HEK293 (cell line): ENCODE data around the gene FBH1.
"Not testable (repeated sequence)": the region's sequence is repeated elsewhere in the genome, so short reads cannot be mapped to it uniquely, and the experiment has no call there.

Experiments used
- CTCF ChIA-PET: fragments of 350-600 bp; formaldehyde crosslinking; extraction: SDS; loops from one replicate; lab custom pipeline; 2021; ENCODE audit warnings: antibody characterized with exemption; lab: Yijun Ruan, JAX
- POLR2A ChIA-PET: fragments of 300-600 bp; formaldehyde crosslinking; extraction: SDS; loops from one replicate; lab custom pipeline; 2020; ENCODE audit warnings: antibody characterized with exemption, inconsistent platforms; lab: Yijun Ruan, JAX
- H3K27ac ChIP-seq: fragments of 200-500 bp; sonication (Bioruptor generic); 2 replicates; pipeline ENCODE4 v1.5.1; 2014; ENCODE audit warnings: low read depth, low read length, control low read depth, inconsistent platforms; ENCODE audit errors: extremely low read depth
- H3K36me3 ChIP-seq, 2 experiments: fragments of 200-500 bp in 1 of 2; sonication (Bioruptor generic) in 1 of 2; 1 replicate in 1 of 2; 2 replicates in 1 of 2; pipeline ENCODE4 v1.5.1; 2014 to 2017; ENCODE audit warnings: inconsistent platforms in 2 of 2, low read length in 2 of 2; ENCODE audit not compliant: control insufficient read depth in 2 of 2, insufficient read depth in 1 of 2
- H3K4me1 ChIP-seq: fragments of 200-500 bp; sonication (Bioruptor generic); 2 replicates; pipeline ENCODE4 v1.5.1; 2014; ENCODE audit warnings: mild to moderate bottlenecking, low read length, inconsistent platforms; ENCODE audit not compliant: control insufficient read depth, insufficient read depth
- H3K4me3 ChIP-seq: 2 replicates; pipeline ENCODE4 v1.5.1; 2011; ENCODE audit warnings: low read depth, mild to moderate bottlenecking, control low read depth, low read length, moderate library complexity
- H3K9me3 ChIP-seq: fragments of 200-500 bp; sonication (Bioruptor generic); 2 replicates; pipeline ENCODE4 v1.5.1; 2014; ENCODE audit warnings: low read depth, low read length, inconsistent platforms; ENCODE audit not compliant: control insufficient read depth, insufficient read depth
- TSHZ1 ChIP-seq: fragments of 450-650 bp; formaldehyde crosslinking; IDR thresholded peaks from 2 replicates; pipeline ENCODE4 v1.5.1; 2016; ENCODE audit warnings: missing biosample characterization, missing genetic modification characterization, borderline replicate concordance
- WT1 ChIP-seq: fragments of 450-650 bp; formaldehyde crosslinking; IDR thresholded peaks from 2 replicates; pipeline ENCODE4 v1.5.1; 2016; ENCODE audit warnings: missing biosample characterization, missing genetic modification characterization
- YY1 ChIP-seq: fragments of 450-650 bp; formaldehyde crosslinking; IDR thresholded peaks from 2 replicates; pipeline ENCODE4 v1.5.1; 2018; ENCODE audit warnings: missing biosample characterization, missing genetic modification characterization
- ZBTB8A ChIP-seq: fragments of 450-650 bp; formaldehyde crosslinking; IDR thresholded peaks from 2 replicates; pipeline ENCODE4 v1.5.1; 2016; ENCODE audit warnings: missing biosample characterization, missing genetic modification characterization
- ZEB2 ChIP-seq: fragments of 450-650 bp; formaldehyde crosslinking; IDR thresholded peaks from 2 replicates; pipeline ENCODE4 v1.5.1; 2016; ENCODE audit warnings: missing biosample characterization, missing genetic modification characterization
- ZFP41 ChIP-seq: fragments of 450-650 bp; formaldehyde crosslinking; IDR thresholded peaks from 2 replicates; pipeline ENCODE4 v1.5.1; 2016; ENCODE audit warnings: missing biosample characterization, missing genetic modification characterization, borderline replicate concordance
- ZFP69B ChIP-seq: fragments of 450-650 bp; formaldehyde crosslinking; IDR thresholded peaks from 2 replicates; pipeline ENCODE4 v1.5.1; 2016; ENCODE audit warnings: missing biosample characterization, missing genetic modification characterization
- ZIC2 ChIP-seq: fragments of 450-650 bp; formaldehyde crosslinking; IDR thresholded peaks from 2 replicates; pipeline ENCODE4 v1.5.1; 2016; ENCODE audit warnings: missing biosample characterization, missing genetic modification characterization
- ZNF121 ChIP-seq: fragments of 450-650 bp; formaldehyde crosslinking; IDR thresholded peaks from 2 replicates; pipeline ENCODE4 v1.5.1; 2016; ENCODE audit warnings: missing biosample characterization, missing genetic modification characterization
- ZNF140 ChIP-seq: fragments of 450-650 bp; formaldehyde crosslinking; IDR thresholded peaks from 2 replicates; pipeline ENCODE4 v1.5.1; 2016; ENCODE audit warnings: missing biosample characterization, missing genetic modification characterization
- ZNF155 ChIP-seq: fragments of 450-650 bp; formaldehyde crosslinking; IDR thresholded peaks from 2 replicates; pipeline ENCODE4 v1.5.1; 2016; ENCODE audit warnings: missing biosample characterization, missing genetic modification characterization
- ZNF26 ChIP-seq: fragments of 450-650 bp; formaldehyde crosslinking; IDR thresholded peaks from 2 replicates; pipeline ENCODE4 v1.5.1; 2016; ENCODE audit warnings: missing biosample characterization, missing genetic modification characterization
- ZNF37A ChIP-seq: fragments of 450-650 bp; IDR thresholded peaks from 2 replicates; pipeline ENCODE4 v1.5.1; 2018; ENCODE audit warnings: missing biosample characterization, missing genetic modification characterization
- ZNF433 ChIP-seq: fragments of 450-650 bp; formaldehyde crosslinking; IDR thresholded peaks from 2 replicates; pipeline ENCODE4 v1.5.1; 2016; ENCODE audit warnings: missing biosample characterization, missing genetic modification characterization, low read depth
- ZNF473 ChIP-seq: fragments of 450-650 bp; formaldehyde crosslinking; IDR thresholded peaks from 2 replicates; pipeline ENCODE4 v1.5.1; 2017; ENCODE audit warnings: missing biosample characterization, missing genetic modification characterization
- ZNF501 ChIP-seq: fragments of 450-650 bp; formaldehyde crosslinking; IDR thresholded peaks from 2 replicates; pipeline ENCODE4 v1.5.1; 2016; ENCODE audit warnings: missing biosample characterization, missing genetic modification characterization
- ZNF513 ChIP-seq: fragments of 450-650 bp; IDR thresholded peaks from 2 replicates; pipeline ENCODE4 v1.5.1; 2018; ENCODE audit warnings: missing biosample characterization, missing genetic modification characterization
- ZNF571 ChIP-seq: fragments of 450-650 bp; formaldehyde crosslinking; IDR thresholded peaks from 2 replicates; pipeline ENCODE4 v1.5.0; 2017; ENCODE audit warnings: missing biosample characterization, missing genetic modification characterization
- ZNF629 ChIP-seq: fragments of 450-650 bp; formaldehyde crosslinking; IDR thresholded peaks from 2 replicates; pipeline ENCODE4 v1.5.1; 2017; ENCODE audit warnings: missing biosample characterization, missing genetic modification characterization
- ZNF670 ChIP-seq: fragments of 450-650 bp; formaldehyde crosslinking; IDR thresholded peaks from 2 replicates; pipeline ENCODE4 v1.5.1; 2016; ENCODE audit warnings: missing biosample characterization, missing genetic modification characterization, low read depth
- ZNF76 ChIP-seq: fragments of 450-650 bp; formaldehyde crosslinking; IDR thresholded peaks from 2 replicates; pipeline ENCODE4; 2016; ENCODE audit warnings: low read depth, missing biosample characterization, missing genetic modification characterization, borderline replicate concordance
- ZNF791 ChIP-seq: fragments of 450-650 bp; formaldehyde crosslinking; IDR thresholded peaks from 2 replicates; pipeline ENCODE4 v1.5.1; 2016; ENCODE audit warnings: missing biosample characterization, missing genetic modification characterization
- ZSCAN23 ChIP-seq: fragments of 450-650 bp; formaldehyde crosslinking; IDR thresholded peaks from 2 replicates; pipeline ENCODE4 v1.5.1; 2016; ENCODE audit warnings: missing biosample characterization, missing genetic modification characterization
- ZXDB ChIP-seq: fragments of 450-650 bp; formaldehyde crosslinking; IDR thresholded peaks from 2 replicates; pipeline ENCODE4 v1.5.1; 2016; ENCODE audit warnings: missing biosample characterization, missing genetic modification characterization

The FBH1 gene

GRCh38 chr10:5962358-5962940, 72.4 kb downstream of the FBH1 start:
- H3K4me3 ChIP-seq, H3K4me1 ChIP-seq, H3K27ac ChIP-seq, POLR2A ChIA-PET, H3K36me3 ChIP-seq, CTCF ChIA-PET, H3K9me3 ChIP-seq: not testable (repeated sequence)
- peak; percentile 83 for TF ChIP-seq ZNF121 (tag by site-specific recombination)

- no peaks in the 10 kb centered on the region for H3K9me3 ChIP-seq
- H3K4me3 ChIP-seq, result no peak overlapping the region
- no peak overlapping the region for H3K27ac ChIP-seq
- TF ChIP-seq ZNF140 (tag by site-specific recombination), result no peak
- TF ChIP-seq ZFP69B (tag by site-specific recombination), result no peak
- no peak for TF ChIP-seq ZNF501 (tag by site-specific recombination)
- no peak for TF ChIP-seq ZNF26 (tag by site-specific recombination)
- TF ChIP-seq ZNF433 (tag by site-specific recombination), result no peak
- TF ChIP-seq ZNF670 (tag by site-specific recombination), result no peak
- no peak for TF ChIP-seq ZNF791 (tag by site-specific recombination)
- TF ChIP-seq ZNF473 (tag by site-specific recombination), result no peak
- TF ChIP-seq, all 188 proteins: peak for 0
- Histone ChIP-seq H3K36me3 (no peaks in the 10 kb centered on the region), H3K4me1 (no peaks in the 10 kb centered on the region)
- ChIA-PET POLR2A (no interaction called here), CTCF (no interaction called here)
Measured at GRCh38 chr10:5963071-5963470, 73.0 kb downstream of the FBH1 start.

GRCh38 chr10:5963591-5963990, 73.5 kb downstream of the FBH1 start:
- CTCF ChIA-PET, result no interaction called here
- no peak for TF ChIP-seq TSHZ1
- no peak for TF ChIP-seq ZSCAN23
- TF ChIP-seq ZNF473 (tag by site-specific recombination), result no peak
- no peak for TF ChIP-seq WT1 (tag by site-specific recombination)
- TF ChIP-seq ZEB2 (tag by site-specific recombination), result no peak
- TF ChIP-seq ZNF155 (tag by site-specific recombination), result no peak
- TF ChIP-seq ZNF629 (tag by site-specific recombination), result no peak
- TF ChIP-seq ZNF513 (tag by site-specific recombination), result no peak
- TF ChIP-seq ZNF37A (tag by site-specific recombination), result no peak
- no peak for TF ChIP-seq ZNF571 (tag by site-specific recombination)
- no peak for TF ChIP-seq ZIC2 (tag by site-specific recombination)
- TF ChIP-seq ZFP41, result no peak
- TF ChIP-seq ZNF76 (tag by site-specific recombination), result no peak
- TF ChIP-seq ZXDB (tag by site-specific recombination), result no peak
- no peak for TF ChIP-seq ZBTB8A (tag by site-specific recombination)
- TF ChIP-seq YY1, result no peak
- TF ChIP-seq, all 188 proteins: peak for 0
- Histone ChIP-seq H3K4me3 (no peak overlapping the region), H3K4me1 (no peaks in the 10 kb centered on the region), H3K27ac (no peak overlapping the region), H3K9me3 (no peaks in the 10 kb centered on the region), H3K36me3 (no peaks in the 10 kb centered on the region)
- POLR2A ChIA-PET, result no interaction called here
